Endothelial cell of hepatic sinusoid (primary cell): ENCODE data around the gene F7.

Experiments used
- in situ Hi-C: cut with HindIII; loops from 2 replicates; pipeline ENCODE4 v1.10.0; 2017; ENCODE audit warnings: low sequenced_read_pairs

Gene F7

GRCh38 chr13:113164492-113164891 lies 58.9 kb downstream of the F7 start:
- in situ Hi-C loops = no loop called here

- in situ Hi-C loops = no loop called here
Observed at GRCh38 chr13:113166266-113166665, 60.7 kb downstream of the F7 start.

GRCh38 chr13:113166681-113167080 lies 61.1 kb downstream of the F7 start:
- in situ Hi-C loops = no loop called here

GRCh38 chr13:113167155-113167554 lies 61.6 kb downstream of the F7 start:
- in situ Hi-C loops = no loop called here

GRCh38 chr13:113167575-113167974 lies 62.0 kb downstream of the F7 start:
- in situ Hi-C loops = no loop called here

- in situ Hi-C loops = no loop called here
Observed at GRCh38 chr13:113168211-113168610, 62.6 kb downstream of the F7 start.

GRCh38 chr13:113169277-113170272 lies 64.0 kb downstream of the F7 start:
- in situ Hi-C loops = no loop called here
